B cell (primary cell): ENCODE measurements around the gene HTR4. TPM values are rescaled to one million over a fixed set of nuclear protein-coding genes. Genes with fewer than 3 reads are reported as not detected.

ENCODE experiments used
- ATAC-seq: fragments of 200-7000 bp; cut with Tn5 transposase; one replicate; pipeline ENCODE4 v1.10.0; 2021; ENCODE audit warnings: low read depth, mild to moderate bottlenecking, moderate number of reproducible peaks, moderate library complexity
- CTCF ChIA-PET: fragments of 350-600 bp; sonication (Branson Sonifier 250); formaldehyde crosslinking; loops from one replicate; lab custom pipeline; 2021; ENCODE audit warnings: antibody characterized with exemption, inconsistent platforms; lab: Charles Lee
- POLR2A ChIA-PET: fragments of 350-600 bp; sonication (Branson Sonifier 250); formaldehyde crosslinking; loops from one replicate; lab custom pipeline; 2021; ENCODE audit warnings: antibody characterized with exemption; lab: Charles Lee
- DNase-seq: peaks from one replicate; pipeline ENCODE4 v3.0.0; 2013
- H2AFZ ChIP-seq: 2 replicates; pipeline ENCODE4 v1.6.1; 2012; ENCODE audit warnings: mild to moderate bottlenecking, low read depth, low read length; ENCODE audit not compliant: insufficient read depth, poor library complexity, severe bottlenecking
- H3K27ac ChIP-seq, 2 donors: 1 replicate in 1 of 2; 2 replicates in 1 of 2; pipeline ENCODE4 v1.5.1; 2012 to 2013; ENCODE audit warnings: low read length in 2 of 2, mild to moderate bottlenecking in 2 of 2, moderate library complexity in 1 of 2
- H3K27me3 ChIP-seq, 4 experiments: fragments of 200-600 bp in 1 of 4; sonication (generic) in 1 of 4; replicated peaks in 1 of 4; 1 replicate in 2 of 4; 2 replicates in 2 of 4; pipeline versions ENCODE4 v1.6.1 to v1.7.0; 2013 to 2016; ENCODE audit warnings: low read length in 3 of 4, mild to moderate bottlenecking in 2 of 4, mixed read lengths in 1 of 4, moderate library complexity in 1 of 4; ENCODE audit not compliant: insufficient read depth in 4 of 4, control insufficient read depth in 3 of 4; ENCODE audit errors: control extremely low read depth in 1 of 4
- H3K36me3 ChIP-seq, 2 experiments: replicated peaks in 1 of 2; 1 replicate in 1 of 2; 2 replicates in 1 of 2; pipeline versions ENCODE4 v1.6.1 to v1.7.1; 2013; ENCODE audit warnings: low read length in 1 of 2; ENCODE audit not compliant: insufficient read depth in 2 of 2, control insufficient read depth in 1 of 2; ENCODE audit errors: control extremely low read depth in 1 of 2, extremely low read depth in 1 of 2
- H3K4me1 ChIP-seq, 2 donors: fragments of 200-600 bp in 1 of 2; sonication (generic) in 1 of 2; 1 replicate in 1 of 2; 2 replicates in 1 of 2; pipeline versions ENCODE4 v1.5.1 to v1.6.1; 2013 to 2017; ENCODE audit warnings: low read length in 2 of 2; ENCODE audit not compliant: control insufficient read depth in 2 of 2, insufficient read depth in 2 of 2
- H3K4me2 ChIP-seq: replicated peaks from 2 replicates; pipeline ENCODE3; 2012; ENCODE audit warnings: mild to moderate bottlenecking, low read depth, low read length; ENCODE audit not compliant: poor library complexity, severe bottlenecking
- H3K4me3 ChIP-seq, 5 experiments: fragments of 200-600 bp in 1 of 5; sonication (generic) in 1 of 5; 1 replicate in 3 of 5; 2 replicates in 2 of 5; pipeline versions ENCODE4 v1.5.1 to v1.7.0; 2011 to 2016; ENCODE audit warnings: low read length in 4 of 5, mild to moderate bottlenecking in 4 of 5, low read depth in 2 of 5, control low read depth in 1 of 5, moderate library complexity in 1 of 5; ENCODE audit not compliant: insufficient read depth in 1 of 5; ENCODE audit errors: control extremely low read depth in 1 of 5, extremely low read depth in 1 of 5
- H3K79me2 ChIP-seq: fragments of 200-600 bp; sonication (generic); one replicate; pipeline ENCODE4 v1.6.0; 2016; ENCODE audit warnings: low read length; ENCODE audit not compliant: control insufficient read depth, insufficient read depth
- H3K9ac ChIP-seq: fragments of 200-600 bp; sonication (generic); 2 replicates; pipeline ENCODE4 v1.6.1; 2017; ENCODE audit warnings: mild to moderate bottlenecking, low read length, moderate library complexity
- H3K9me3 ChIP-seq, 3 donors: one replicate each; pipeline versions ENCODE4 v1.6.1 to v1.7.1; 2013; ENCODE audit warnings: low read length in 2 of 3; ENCODE audit not compliant: control insufficient read depth in 2 of 3, insufficient read depth in 1 of 3; ENCODE audit errors: control extremely low read depth in 1 of 3
- H4K20me1 ChIP-seq: 2 replicates; pipeline ENCODE4 v1.6.0; 2012; ENCODE audit warnings: mild to moderate bottlenecking, low read length; ENCODE audit not compliant: insufficient read depth, control insufficient read depth, poor library complexity, severe bottlenecking
- H3K27ac Mint-ChIP-seq: one replicate; pipeline ENCODE4 v1.8.0; 2021; ENCODE audit warnings: mixed read lengths
- H3K27me3 Mint-ChIP-seq: one replicate; pipeline ENCODE4 v1.8.0; 2021; ENCODE audit warnings: mixed read lengths
- H3K4me1 Mint-ChIP-seq: one replicate; pipeline ENCODE4 v1.8.0; 2021; ENCODE audit warnings: mixed read lengths
- H3K4me3 Mint-ChIP-seq: one replicate; pipeline ENCODE4 v1.8.0; 2021; ENCODE audit warnings: mixed read lengths
- H3K9me3 Mint-ChIP-seq: one replicate; pipeline ENCODE4 v1.8.0; 2022; ENCODE audit warnings: mixed read lengths; ENCODE audit not compliant: insufficient read depth
- CTCF ChIP-seq: fragments of 200-600 bp; IDR thresholded peaks from one replicate; pipeline ENCODE4 v1.8.0; 2022; ENCODE audit warnings: antibody characterized with exemption, mild to moderate bottlenecking
- EZH2 ChIP-seq: IDR thresholded peaks from 2 replicates; pipeline ENCODE4 v1.6.1; 2012; ENCODE audit warnings: borderline replicate concordance, low read depth, mild to moderate bottlenecking, moderate library complexity, low read length; ENCODE audit not compliant: insufficient read depth, poor library complexity, severe bottlenecking
- WGBS: methylation state at CpG from one replicate; pipeline ENCODE4 v1.1.5; 2013; ENCODE audit warnings: missing lambda C conversion rate; ENCODE audit not compliant: insufficient coverage; 5-methylcytosine and 5-hydroxymethylcytosine counted together
- intact Hi-C: fragments of 100-400 bp; cut with micrococcal nuclease; formaldehyde crosslinking; loops from one replicate; pipeline ENCODE4 v1.10.0; 2022
- polyA plus RNA-seq: library from polyadenylated mRNA; depleted of rRNA; stranded (reverse); fragments of >200 nt; gene quantifications from 2 replicates; pipeline ENCODE4 v1.2.3, GENCODE V29; 2012
- total RNA-seq, 2 donors: library from RNA; stranded (reverse); fragments of 120-200 nt in 1 of 2; gene quantifications; 1 replicate in 1 of 2; 2 replicates in 1 of 2; pipeline versions ENCODE4 v1.2.3 to v1.2.4, GENCODE V29; 2013 to 2022

The HTR4 gene
- total and polyA plus RNA-seq, 2 donors (not counting 1 experiment from before 2014, with no cell fraction given) = not detected

- H3K27me3 ChIP-seq = no peaks in the 10 kb centered on the region
- no peak overlapping the region for H3K4me2 ChIP-seq
- Mint-ChIP-seq H3K27ac (no peak overlapping the region), H3K27me3 (peaks cover 39% of the 10 kb centered on the region), H3K4me1 (no peaks in the 10 kb centered on the region), H3K9me3 (peaks cover 3% of the 10 kb centered on the region), H3K4me3 (no peak overlapping the region)
- no peak overlapping the region for H3K9ac ChIP-seq
- no peaks in the 10 kb centered on the region for H3K79me2 ChIP-seq
- ATAC-seq (no peak), DNase-seq (no peak)
- TF ChIP-seq EZH2 = no peak
- no peak for TF ChIP-seq CTCF
- H3K4me1 ChIP-seq = no peaks in the 10 kb centered on the region
- ChIA-PET CTCF (no interaction called here), POLR2A (no interaction called here)
- intact Hi-C loops = no loop called here
- H3K36me3 ChIP-seq = no peaks in the 10 kb centered on the region
- no peak overlapping the region for H3K27ac ChIP-seq
- no peak overlapping the region for H2AFZ ChIP-seq
- no CpG with 5 or more reads among the region's 2 CpGs for WGBS
- peaks cover 0 to 4% (median 0%) of the 10 kb centered on the region in 3 donors for H3K9me3 ChIP-seq
- no peaks in the 10 kb centered on the region for H4K20me1 ChIP-seq
- H3K4me3 ChIP-seq = no peak overlapping the region
Measured at GRCh38 chr5:148684528-148684927, 30.2 kb upstream of the HTR4 start.

DNA sequence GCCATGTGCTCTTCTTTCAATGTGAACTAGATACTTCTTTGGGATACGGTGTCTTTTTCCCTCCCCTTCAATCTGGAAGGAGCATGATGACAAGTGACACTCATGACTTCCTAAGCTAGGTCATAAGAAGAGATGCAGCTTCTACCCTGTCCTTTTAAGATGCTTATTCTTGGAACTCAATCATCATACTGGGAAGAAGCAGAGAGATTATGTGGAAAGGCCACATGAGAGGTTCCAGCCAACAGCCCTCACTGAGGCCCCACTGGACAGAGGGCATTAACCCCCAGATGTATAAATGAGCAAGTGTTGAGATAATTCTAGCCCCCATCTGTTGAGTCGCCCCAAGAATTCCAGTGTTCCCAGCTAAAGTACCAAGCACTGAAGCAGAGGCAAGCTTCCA lies 29.3 kb upstream of the HTR4 start:
- CTCF ChIA-PET = no interaction called here
- Histone ChIP-seq H3K4me1 (no peaks in the 10 kb centered on the region), H3K4me3 (no peak overlapping the region), H3K9ac (no peak overlapping the region), H4K20me1 (no peaks in the 10 kb centered on the region), H3K4me2 (no peak overlapping the region), H3K27ac (no peak overlapping the region), H3K27me3 (no peaks in the 10 kb centered on the region), H2AFZ (no peak overlapping the region), H3K79me2 (no peaks in the 10 kb centered on the region), H3K9me3 (peaks cover 0 to 4% (median 0%) of the 10 kb centered on the region in 3 donors), H3K36me3 (no peaks in the 10 kb centered on the region)
- Mint-ChIP-seq H3K27ac (no peak overlapping the region), H3K27me3 (peaks cover 40% of the 10 kb centered on the region), H3K4me1 (no peaks in the 10 kb centered on the region), H3K9me3 (no peaks in the 10 kb centered on the region), H3K4me3 (no peak overlapping the region)
- POLR2A ChIA-PET = no interaction called here
- intact Hi-C loops = no loop called here
- DNase-seq = no peak
- ATAC-seq = no peak
- 100% methylated on average over 1 of the region's 2 CpGs for WGBS
- TF ChIP-seq CTCF (no peak), EZH2 (no peak)
